Measurements from ENCODE around the gene KCNJ14. TPM values are rescaled to one million over a fixed set of nuclear protein-coding genes. Genes with fewer than 3 reads are reported as not detected.

The KCNJ14 gene
- total RNA-seq, 4 donors from 2014 or later, result 0.19 to 1.9 (median 0.92) TPM

DNA sequence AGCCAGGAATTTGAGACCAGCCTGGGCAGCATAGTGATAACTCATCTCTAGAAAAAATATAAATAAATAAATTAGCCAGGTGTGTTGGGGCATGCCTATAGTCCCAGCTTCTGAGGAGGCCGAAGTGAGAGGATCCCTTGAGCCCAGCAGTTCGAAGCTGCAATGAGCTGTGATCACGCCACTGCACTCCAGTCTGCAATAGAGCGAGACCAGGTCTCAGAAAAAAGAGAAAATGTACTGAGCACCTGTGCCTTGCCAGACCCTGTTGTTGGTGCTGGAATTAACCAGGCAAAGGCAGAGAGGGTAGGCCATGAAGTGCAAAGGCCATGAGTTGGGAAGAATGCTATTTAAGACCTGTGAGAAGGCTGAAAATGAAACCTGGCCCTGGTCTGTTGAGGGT lies 16.5 kb downstream of the KCNJ14 start:
- Histone ChIP-seq H3K36me3 (peaks cover 0 to 63% of the 10 kb centered on the region in 2 donors), H3K27ac (no peak overlapping the region), H3K27me3 (no peaks in the 10 kb centered on the region), H3K4me1 (peaks cover 14 to 18% of the 10 kb centered on the region in 2 donors), H3K4me3 (no peak overlapping the region), H3K9me3 (no peaks in the 10 kb centered on the region)
- in situ Hi-C loops (cut with MboI; ENCODE audit: low sequenced_read_pairs in 4 of 4) (no loop called here), intact Hi-C loops (cut with DNase I; ENCODE audit: low total_unique reads) (no loop called here)
- no peak for TF ChIP-seq CTCF (IDR thresholded peaks at IDR 0.05 in 4 of 5, conservative IDR thresholded peaks at IDR 0.05 in 1 of 5)
- TF ChIP-seq POLR2A (IDR thresholded peaks at IDR 0.05), result no peak
- ATAC-seq (no peak), DNase-seq (no peak)

- intact Hi-C loops (cut with DNase I; ENCODE audit: low total_unique reads) (no loop called here), in situ Hi-C loops (cut with MboI; ENCODE audit: low sequenced_read_pairs in 4 of 4) (no loop called here)
- Histone ChIP-seq H3K4me3 (no peak overlapping the region), H3K4me1 (peaks cover 11 to 15% of the 10 kb centered on the region in 2 donors), H3K36me3 (peaks cover 0 to 78% of the 10 kb centered on the region in 2 donors), H3K27me3 (no peaks in the 10 kb centered on the region), H3K9me3 (no peaks in the 10 kb centered on the region), H3K27ac (no peak overlapping the region)
- ATAC-seq (no peak), DNase-seq (no peak)
- TF ChIP-seq POLR2A (IDR thresholded peaks at IDR 0.05) (no peak), CTCF (IDR thresholded peaks at IDR 0.05 in 4 of 5, conservative IDR thresholded peaks at IDR 0.05 in 1 of 5) (no peak)
Measured at GRCh38 chr19:48473161-48473966, 18.0 kb downstream of the KCNJ14 start.

- H3K27ac ChIP-seq, result no peak overlapping the region
- H3K4me1 ChIP-seq, result peaks cover 8 to 12% of the 10 kb centered on the region in 2 donors
- DNase-seq (no peak), ATAC-seq (no peak)
- no peak for TF ChIP-seq CTCF (IDR thresholded peaks at IDR 0.05 in 4 of 5, conservative IDR thresholded peaks at IDR 0.05 in 1 of 5)
- no peak for TF ChIP-seq POLR2A (IDR thresholded peaks at IDR 0.05)
- intact Hi-C loops (cut with DNase I; ENCODE audit: low total_unique reads), result no loop called here
- H3K4me3 ChIP-seq, result no peak overlapping the region
- H3K27me3 ChIP-seq, result no peaks in the 10 kb centered on the region
- H3K36me3 ChIP-seq, result peaks cover 0 to 82% of the 10 kb centered on the region in 2 donors
- in situ Hi-C loops (cut with MboI; ENCODE audit: low sequenced_read_pairs in 4 of 4), result no loop called here
- H3K9me3 ChIP-seq, result no peaks in the 10 kb centered on the region
Measured at GRCh38 chr19:48474084-48474592, 18.8 kb downstream of the KCNJ14 start.

GRCh38 chr19:48475369-48476068 lies 20.1 kb downstream of the KCNJ14 start:
- H3K36me3 ChIP-seq, result peaks cover 0 to 79% of the 10 kb centered on the region in 2 donors
- no peak overlapping the region for H3K4me3 ChIP-seq
- ATAC-seq, result no peak
- TF ChIP-seq CTCF (IDR thresholded peaks at IDR 0.05 in 4 of 5, conservative IDR thresholded peaks at IDR 0.05 in 1 of 5), result no peak
- no peak for TF ChIP-seq POLR2A (IDR thresholded peaks at IDR 0.05)
- no peaks in the 10 kb centered on the region for H3K9me3 ChIP-seq
- intact Hi-C loops (cut with DNase I; ENCODE audit: low total_unique reads) (no loop called here), in situ Hi-C loops (cut with MboI; ENCODE audit: low sequenced_read_pairs in 4 of 4) (no loop called here)
- no peak overlapping the region for H3K27ac ChIP-seq
- no peaks in the 10 kb centered on the region for H3K27me3 ChIP-seq
- H3K4me1 ChIP-seq, result peaks cover 4 to 6% of the 10 kb centered on the region in 2 donors
- no peak for DNase-seq
